Upper lobe of left lung (tissue), 6 donors: Measurements from ENCODE around the gene ANXA9. TPM values are rescaled to one million over a fixed set of nuclear protein-coding genes. Genes with fewer than 3 reads are reported as not detected.

Source experiments
- ATAC-seq, 2 donors: fragments of 200-7000 bp; cut with Tn5 transposase; one replicate each; pipeline ENCODE4 v1.9.1; 2022; ENCODE audit warnings: mild to moderate bottlenecking in 2 of 2, moderate library complexity in 2 of 2; ENCODE audit not compliant: low FRiP score in 2 of 2
- DNase-seq, 2 donors: peaks; one replicate each; pipeline ENCODE4 v3.0.0-alpha.2; 2019 to 2020
- H3K27ac ChIP-seq, 4 donors: fragments of 200-600 bp; sonication (generic); one replicate each; pipeline ENCODE4 v1.5.1; 2016 to 2019
- H3K27me3 ChIP-seq, 4 donors: fragments of 200-600 bp; sonication (generic); one replicate each; pipeline ENCODE4 v1.5.1; 2017 to 2019
- H3K36me3 ChIP-seq, 4 donors: fragments of 200-600 bp; sonication (generic); one replicate each; pipeline ENCODE4 v1.5.1; 2016 to 2019
- H3K4me1 ChIP-seq, 4 donors: fragments of 200-600 bp; sonication (generic); one replicate each; pipeline ENCODE4 v1.5.1; 2018 to 2019
- H3K4me3 ChIP-seq, 4 donors: fragments of 200-600 bp; sonication (generic); one replicate each; pipeline ENCODE4 v1.5.1; 2017 to 2019; ENCODE audit warnings: mild to moderate bottlenecking in 2 of 4, moderate library complexity in 1 of 4
- H3K9me3 ChIP-seq, 4 donors: fragments of 200-600 bp; sonication (generic); one replicate each; pipeline ENCODE4 v1.5.1; 2018 to 2019
- CTCF ChIP-seq, 6 experiments: fragments of 450-650 bp in 4 of 6; fragments of 200-600 bp in 2 of 6; sonication (generic) in 2 of 6; IDR thresholded peaks; one replicate each; pipeline ENCODE4 v1.5.1; 2016 to 2019; ENCODE audit warnings: antibody characterized with exemption in 6 of 6
- EP300 ChIP-seq, 4 donors: sonication (generic); formaldehyde crosslinking; IDR thresholded peaks; one replicate each; pipeline ENCODE4 v1.5.1; 2017; ENCODE audit warnings: antibody characterized with exemption in 4 of 4, control low read depth in 2 of 4
- POLR2A ChIP-seq, 4 donors: fragments of 450-650 bp; IDR thresholded peaks; one replicate each; pipeline ENCODE4 v1.5.1; 2016 to 2017; ENCODE audit warnings: antibody characterized with exemption in 4 of 4, mild to moderate bottlenecking in 2 of 4
- POLR2AphosphoS5 ChIP-seq, 2 donors: sonication (generic); formaldehyde crosslinking; IDR thresholded peaks; one replicate each; pipeline ENCODE4 v1.5.1; 2017; ENCODE audit warnings: antibody characterized with exemption in 2 of 2
- WGBS, 2 donors: methylation state at CpG; one replicate each; pipeline ENCODE4 v1.1.5; 2017 to 2018; 5-methylcytosine and 5-hydroxymethylcytosine counted together
- total RNA-seq, 6 donors: library from RNA; depleted of rRNA in 4 of 6; stranded (reverse); fragments of >200 nt in 4 of 6; gene quantifications; one replicate each; pipeline versions ENCODE4 v1.1.0 to v1.2.1, GENCODE V29; 2016 to 2021
- donor health status: DM: no; HTN: no; CAD: no; lungs with moderate emphysema.
- donor health status: DM: no; HTN: yes; CAD: no; lungs with severe emphysema.

Gene ANXA9
- total RNA-seq, 6 donors from 2014 or later = 0.67 to 5.2 (median 1.2) TPM; not detected in 1

- Histone ChIP-seq H3K9me3 (no peaks in the 10 kb centered on the region), H3K4me1 (peaks cover 35 to 67% (median 50%) of the 10 kb centered on the region in 4 donors), H3K36me3 (peaks cover 29 to 32% (median 31%) of the 10 kb centered on the region in 4 donors), H3K27ac (peak overlapping the region; percentile 93 to 99 (median 96)), H3K27me3 (no peaks in the 10 kb centered on the region), H3K4me3 (peak overlapping the region in 2 of 4 donors; percentile 90 to 91)
- peak in 1 of 2 donors; percentile 94 for DNase-seq
- ATAC-seq = peak; percentile 77 to 86
- TF ChIP-seq EP300 (IDR thresholded peaks at IDR 0.05) (peak in 2 of 4 donors; percentile 39 to 75), POLR2AphosphoS5 (IDR thresholded peaks at IDR 0.05) (peak; percentile 52 to 77), CTCF (IDR thresholded peaks at IDR 0.05) (no peak), POLR2A (IDR thresholded peaks at IDR 0.05) (peak in 1 of 4 donors; percentile 7)
- 31 to 57% methylated on average over 11 of the region's 11 CpGs for WGBS, 2 donors
Observed at GRCh38 chr1:150970808-150971582, 11.1 kb upstream of the ANXA9 start.

GRCh38 chr1:150971583-150972416, 10.3 kb upstream of the ANXA9 start:
- 63 to 69% methylated on average over 3 to 6 of the region's 6 CpGs for WGBS, 2 donors
- Histone ChIP-seq H3K27me3 (no peaks in the 10 kb centered on the region), H3K4me1 (peaks cover 42 to 75% (median 55%) of the 10 kb centered on the region in 4 donors), H3K36me3 (peaks cover 21 to 24% (median 23%) of the 10 kb centered on the region in 4 donors), H3K27ac (peak overlapping the region; percentile 93 to 99 (median 96)), H3K4me3 (peak overlapping the region in 3 of 4 donors; percentile 81 to 91 (median 90)), H3K9me3 (no peaks in the 10 kb centered on the region)
- DNase-seq = peak in 1 of 2 donors; percentile 49
- ATAC-seq = no peak
- TF ChIP-seq EP300 (IDR thresholded peaks at IDR 0.05) (no peak), POLR2AphosphoS5 (IDR thresholded peaks at IDR 0.05) (no peak), CTCF (IDR thresholded peaks at IDR 0.05) (peak in 3 of 6 experiments; percentile 24 to 36 (median 29)), POLR2A (IDR thresholded peaks at IDR 0.05) (peak in 1 of 4 donors; percentile 4)

GRCh38 chr1:150972417-150972940, 9.6 kb upstream of the ANXA9 start:
- Histone ChIP-seq H3K9me3 (no peaks in the 10 kb centered on the region), H3K4me3 (peak overlapping the region in 3 of 4 donors; percentile 81 to 91 (median 90)), H3K27me3 (no peaks in the 10 kb centered on the region), H3K4me1 (peaks cover 48 to 82% (median 62%) of the 10 kb centered on the region in 4 donors), H3K27ac (peak overlapping the region; percentile 93 to 99 (median 96)), H3K36me3 (peaks cover 15 to 17% (median 16%) of the 10 kb centered on the region in 4 donors)
- no peak for ATAC-seq
- DNase-seq = peak in 1 of 2 donors; percentile 58
- TF ChIP-seq EP300 (IDR thresholded peaks at IDR 0.05) (no peak), CTCF (IDR thresholded peaks at IDR 0.05) (no peak), POLR2A (IDR thresholded peaks at IDR 0.05) (no peak), POLR2AphosphoS5 (IDR thresholded peaks at IDR 0.05) (no peak)
- WGBS, 2 donors = 39 to 51% methylated on average over 4 of the region's 4 CpGs

GRCh38 chr1:150973258-150973835, 8.7 kb upstream of the ANXA9 start:
- TF ChIP-seq EP300 (IDR thresholded peaks at IDR 0.05) = no peak
- TF ChIP-seq CTCF (IDR thresholded peaks at IDR 0.05) = no peak
- TF ChIP-seq POLR2A (IDR thresholded peaks at IDR 0.05) = peak in 1 of 4 donors; percentile 10
- no peak for TF ChIP-seq POLR2AphosphoS5 (IDR thresholded peaks at IDR 0.05)
- no peak for ATAC-seq
- peaks cover 57 to 86% (median 70%) of the 10 kb centered on the region in 4 donors for H3K4me1 ChIP-seq

More at GRCh38 chr1:150973258-150973835, 8.7 kb upstream of the ANXA9 start:
- Histone ChIP-seq H3K4me3 (peak overlapping the region; percentile 31 to 91 (median 86)), H3K9me3 (no peaks in the 10 kb centered on the region), H3K27ac (peak overlapping the region; percentile 93 to 99 (median 96)), H3K27me3 (no peaks in the 10 kb centered on the region), H3K36me3 (peaks cover 6 to 8% (median 7%) of the 10 kb centered on the region in 4 donors)
- 13% methylated on average over 15 of the region's 15 CpGs; no CpG with 5 or more reads in 1 of the 2 donors for WGBS, 2 donors
- peak; percentile 45 to 49 for DNase-seq
